Inflammatory macrophage treated with lipopolysaccharide for 1 hour (primary cell): ENCODE results near the gene MTHFS.

Source experiments
- DNase-seq, 2 donors: peaks; one replicate each; pipeline ENCODE4 v3.0.0-alpha.2; 2020 to 2022

Gene MTHFS

DNA sequence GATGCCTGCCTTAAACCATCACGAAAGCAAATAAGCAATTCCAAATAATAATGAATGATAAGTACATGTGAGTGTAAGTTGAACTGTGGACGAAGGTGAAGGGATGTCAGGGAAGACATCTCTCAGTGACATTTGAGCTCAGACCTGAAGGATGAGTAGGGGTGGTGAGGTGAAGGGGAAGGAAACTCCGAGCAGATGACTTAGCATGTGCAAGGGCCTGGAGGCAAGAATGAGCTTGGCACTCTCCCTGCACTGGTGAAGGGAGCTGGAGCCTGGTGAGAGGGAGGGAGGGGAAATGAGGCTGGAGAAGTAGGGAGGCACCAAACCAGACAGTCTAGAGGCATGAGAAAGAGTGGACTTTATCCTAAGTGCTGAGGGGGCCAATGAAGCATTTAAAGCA is 84.3 kb downstream of the MTHFS start:
- DNase-seq: no peak

DNA sequence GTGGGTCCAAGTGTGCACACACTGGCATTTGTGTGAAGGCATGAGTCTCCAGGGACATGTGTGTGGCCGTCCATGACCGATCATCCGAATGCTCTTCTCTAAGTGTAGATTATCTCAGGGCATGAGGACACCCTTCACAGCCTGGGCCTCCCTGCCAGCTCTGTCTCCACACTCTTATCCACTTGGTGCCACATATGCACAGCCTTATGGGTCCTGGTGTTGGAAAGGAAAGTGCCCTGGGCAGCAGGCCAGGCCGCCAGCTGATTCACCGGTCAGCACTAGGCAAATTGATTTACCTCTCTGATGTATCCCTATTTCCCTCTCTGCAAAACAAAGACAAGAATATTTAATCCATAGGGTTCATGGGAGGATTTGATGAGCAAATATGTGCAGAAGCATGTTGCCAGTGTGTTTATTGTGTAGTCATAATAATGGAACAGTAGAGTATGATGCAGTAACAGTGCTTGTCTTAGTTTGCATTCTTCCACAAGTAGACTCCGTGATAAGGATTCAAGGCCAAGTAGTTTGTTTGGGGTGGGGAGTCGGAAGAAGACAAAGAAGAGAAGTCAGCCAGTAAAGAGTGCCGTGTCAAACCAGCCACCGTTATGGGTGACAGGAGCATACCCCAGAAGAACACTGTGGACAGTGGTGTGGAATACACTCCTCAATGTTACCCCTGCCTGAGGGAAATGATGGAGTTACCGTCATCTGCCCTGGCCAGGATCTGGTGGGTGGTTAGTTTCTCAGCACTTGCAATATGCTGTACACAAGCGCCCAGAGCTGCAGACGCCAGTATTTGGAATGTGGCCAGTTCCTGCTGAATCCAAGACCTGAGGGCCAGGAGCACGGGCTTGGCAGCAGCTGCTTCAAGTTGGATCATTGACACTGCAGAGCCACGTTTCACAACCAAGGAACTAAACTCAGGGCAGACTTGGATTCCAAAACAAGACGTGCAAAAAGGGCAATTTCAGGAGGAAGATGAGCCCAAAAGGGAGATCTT is 85.1 kb downstream of the MTHFS start:
- no peak for DNase-seq

DNA sequence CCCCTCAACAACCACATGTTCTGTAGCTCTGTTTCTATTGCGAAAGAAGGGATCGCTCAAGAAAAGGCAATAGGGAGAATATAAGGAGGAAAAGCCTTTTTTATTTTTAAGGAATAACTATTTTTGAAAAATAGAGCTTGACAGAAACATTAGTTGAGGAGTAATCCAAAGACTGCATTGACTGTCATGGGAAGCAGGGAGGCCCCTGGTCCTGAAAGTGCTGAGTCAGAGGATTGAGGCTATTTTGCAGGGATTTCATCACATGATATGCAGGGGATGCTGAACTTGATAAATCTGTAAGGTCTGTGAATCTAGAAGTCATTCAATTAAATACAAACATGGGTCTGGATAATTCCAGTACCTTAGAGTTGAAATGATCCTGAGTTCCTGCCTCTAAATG is 92.0 kb downstream of the MTHFS start:
- DNase-seq: no peak

DNA sequence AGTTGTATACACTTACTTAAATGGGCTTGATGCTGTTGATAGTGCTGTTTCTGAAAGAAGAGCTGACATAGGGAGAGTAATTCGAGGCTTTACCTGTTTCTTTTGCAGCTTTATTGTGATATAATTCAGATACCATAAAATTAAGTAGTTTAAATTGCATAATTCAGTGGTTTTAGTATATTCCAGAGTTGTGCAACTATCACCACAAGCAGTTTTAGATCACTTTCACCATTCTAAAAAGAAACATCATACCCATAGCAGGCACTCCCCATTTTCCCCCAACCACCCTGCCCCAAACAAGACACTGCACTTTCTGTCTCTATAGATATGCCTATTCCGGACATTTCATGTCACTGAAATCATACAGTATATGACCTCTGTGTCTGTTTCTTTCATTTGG is 98.5 kb downstream of the MTHFS start:
- DNase-seq: peak; percentile 60 to 64
